Ishikawa (cell line): ENCODE data around the gene PIP4K2A.

ENCODE experiments used
- CEBPB ChIP-seq: IDR thresholded peaks from 2 replicates; pipeline ENCODE4 v1.6.1; 2012
- CREB1 ChIP-seq: IDR thresholded peaks from 2 replicates; pipeline ENCODE4 v1.6.1; 2012; ENCODE audit warnings: low read depth
- EGR1 ChIP-seq: IDR thresholded peaks from 2 replicates; pipeline ENCODE4 v1.6.1; 2012
- EP300 ChIP-seq: IDR thresholded peaks from 2 replicates; pipeline ENCODE4 v1.6.1; 2012; ENCODE audit warnings: borderline replicate concordance
- FOXM1 ChIP-seq: IDR thresholded peaks from 2 replicates; pipeline ENCODE4 v1.6.1; 2012; ENCODE audit warnings: low read depth, borderline replicate concordance
- MAX ChIP-seq: IDR thresholded peaks from 2 replicates; pipeline ENCODE4 v1.6.1; 2012
- NFIC ChIP-seq: IDR thresholded peaks from 2 replicates; pipeline ENCODE4 v1.6.1; 2012
- RAD21 ChIP-seq: IDR thresholded peaks from 2 replicates; pipeline ENCODE4 v1.6.1; 2012; ENCODE audit warnings: low read depth
- REST ChIP-seq: IDR thresholded peaks from 2 replicates; pipeline ENCODE4 v1.6.1; 2012; ENCODE audit warnings: low read depth, mild to moderate bottlenecking
- TAF1 ChIP-seq: IDR thresholded peaks from 2 replicates; pipeline ENCODE4 v1.6.1; 2012; ENCODE audit warnings: low read depth, mild to moderate bottlenecking
- TCF12 ChIP-seq: IDR thresholded peaks from 2 replicates; pipeline ENCODE4 v1.6.1; 2012; ENCODE audit warnings: low read depth
- TEAD4 ChIP-seq: IDR thresholded peaks from 2 replicates; pipeline ENCODE4 v1.6.1; 2012
- YY1 ChIP-seq: IDR thresholded peaks from 2 replicates; pipeline ENCODE4 v1.6.1; 2012; ENCODE audit warnings: low read depth
- TF ChIP-seq, protein P1 (sequence below): IDR thresholded peaks from 2 replicates; pipeline ENCODE4 v1.6.1; 2012

GRCh38 chr10:22672319-22673090, 41.9 kb downstream of the PIP4K2A start:
- TF ChIP-seq MAX (no peak), TAF1 (no peak), YY1 (no peak), REST (no peak), TEAD4 (no peak), FOXM1 (no peak), RAD21 (no peak), EP300 (no peak), TCF12 (no peak), CREB1 (no peak), CEBPB (no peak), EGR1 (no peak), NFIC (no peak)
- TF ChIP-seq, protein P1, sequence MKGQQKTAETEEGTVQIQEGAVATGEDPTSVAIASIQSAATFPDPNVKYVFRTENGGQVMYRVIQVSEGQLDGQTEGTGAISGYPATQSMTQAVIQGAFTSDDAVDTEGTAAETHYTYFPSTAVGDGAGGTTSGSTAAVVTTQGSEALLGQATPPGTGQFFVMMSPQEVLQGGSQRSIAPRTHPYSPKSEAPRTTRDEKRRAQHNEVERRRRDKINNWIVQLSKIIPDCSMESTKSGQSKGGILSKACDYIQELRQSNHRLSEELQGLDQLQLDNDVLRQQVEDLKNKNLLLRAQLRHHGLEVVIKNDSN, result no peak
